ENCODE data around the gene DIAPH2. TPM values are rescaled to one million over a fixed set of nuclear protein-coding genes. Genes with fewer than 3 reads are reported as not detected.
"Not testable (repeated sequence)": the region's sequence is repeated elsewhere in the genome, so short reads cannot be mapped to it uniquely, and the experiment has no call there.

The DIAPH2 gene
- total RNA-seq, 2 donors from 2014 or later, result 21.5 to 51.8 TPM

DNA sequence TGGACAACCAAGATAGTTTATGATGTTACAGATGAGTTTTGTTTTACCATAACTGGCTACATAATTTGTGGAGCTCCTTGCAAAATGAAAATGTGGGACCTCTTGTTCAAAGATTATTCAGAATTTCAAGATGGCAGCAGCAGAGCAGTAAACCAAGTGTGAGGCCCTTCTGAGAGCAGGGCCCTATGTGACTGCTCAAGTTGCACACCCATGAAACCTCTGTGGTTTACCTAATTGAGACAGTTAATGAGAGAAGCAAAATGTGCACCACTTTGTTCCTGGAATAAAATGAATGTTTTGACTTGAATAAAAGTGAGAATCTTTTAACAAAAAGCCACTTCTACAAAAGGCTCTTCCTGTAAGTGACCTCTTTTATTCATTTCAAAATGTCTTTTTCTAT, 718.3 kb downstream of the DIAPH2 start:
- Histone ChIP-seq H3K4me1 (ENCODE audit: control insufficient read depth, insufficient read depth, low read length) (no peaks in the 10 kb centered on the region), H3K9me3 (ENCODE audit: control insufficient read depth, low read length) (no peaks in the 10 kb centered on the region), H3K27me3 (ENCODE audit: control insufficient read depth, insufficient read depth, low read length, poor library complexity, severe bottlenecking) (no peaks in the 10 kb centered on the region), H3K36me3 (ENCODE audit: control insufficient read depth, insufficient read depth, low read length) (no peaks in the 10 kb centered on the region), H3K4me3 (ENCODE audit: low read length) (no peak overlapping the region), H3K9ac (ENCODE audit: extremely low read depth, low read length, poor library complexity, severe bottlenecking) (no peak overlapping the region), H3K27ac (ENCODE audit: low read depth, low read length) (no peak overlapping the region)
- H3K36me3 Mint-ChIP-seq (ENCODE audit: low read depth), result no peaks in the 10 kb centered on the region
- H3K27me3 Mint-ChIP-seq (ENCODE audit: insufficient read depth), result no peaks in the 10 kb centered on the region
- peaks cover 7% of the 10 kb centered on the region for H3K4me1 Mint-ChIP-seq
- TF ChIP-seq, protein P1, sequence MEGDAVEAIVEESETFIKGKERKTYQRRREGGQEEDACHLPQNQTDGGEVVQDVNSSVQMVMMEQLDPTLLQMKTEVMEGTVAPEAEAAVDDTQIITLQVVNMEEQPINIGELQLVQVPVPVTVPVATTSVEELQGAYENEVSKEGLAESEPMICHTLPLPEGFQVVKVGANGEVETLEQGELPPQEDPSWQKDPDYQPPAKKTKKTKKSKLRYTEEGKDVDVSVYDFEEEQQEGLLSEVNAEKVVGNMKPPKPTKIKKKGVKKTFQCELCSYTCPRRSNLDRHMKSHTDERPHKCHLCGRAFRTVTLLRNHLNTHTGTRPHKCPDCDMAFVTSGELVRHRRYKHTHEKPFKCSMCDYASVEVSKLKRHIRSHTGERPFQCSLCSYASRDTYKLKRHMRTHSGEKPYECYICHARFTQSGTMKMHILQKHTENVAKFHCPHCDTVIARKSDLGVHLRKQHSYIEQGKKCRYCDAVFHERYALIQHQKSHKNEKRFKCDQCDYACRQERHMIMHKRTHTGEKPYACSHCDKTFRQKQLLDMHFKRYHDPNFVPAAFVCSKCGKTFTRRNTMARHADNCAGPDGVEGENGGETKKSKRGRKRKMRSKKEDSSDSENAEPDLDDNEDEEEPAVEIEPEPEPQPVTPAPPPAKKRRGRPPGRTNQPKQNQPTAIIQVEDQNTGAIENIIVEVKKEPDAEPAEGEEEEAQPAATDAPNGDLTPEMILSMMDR (conservative IDR thresholded peaks at IDR 0.05), result no peak
- no peak for DNase-seq
- H3K9me3 Mint-ChIP-seq, result no peaks in the 10 kb centered on the region
- no peak overlapping the region for H3K4me3 Mint-ChIP-seq
- H3K27ac Mint-ChIP-seq, result no peak overlapping the region

DNA sequence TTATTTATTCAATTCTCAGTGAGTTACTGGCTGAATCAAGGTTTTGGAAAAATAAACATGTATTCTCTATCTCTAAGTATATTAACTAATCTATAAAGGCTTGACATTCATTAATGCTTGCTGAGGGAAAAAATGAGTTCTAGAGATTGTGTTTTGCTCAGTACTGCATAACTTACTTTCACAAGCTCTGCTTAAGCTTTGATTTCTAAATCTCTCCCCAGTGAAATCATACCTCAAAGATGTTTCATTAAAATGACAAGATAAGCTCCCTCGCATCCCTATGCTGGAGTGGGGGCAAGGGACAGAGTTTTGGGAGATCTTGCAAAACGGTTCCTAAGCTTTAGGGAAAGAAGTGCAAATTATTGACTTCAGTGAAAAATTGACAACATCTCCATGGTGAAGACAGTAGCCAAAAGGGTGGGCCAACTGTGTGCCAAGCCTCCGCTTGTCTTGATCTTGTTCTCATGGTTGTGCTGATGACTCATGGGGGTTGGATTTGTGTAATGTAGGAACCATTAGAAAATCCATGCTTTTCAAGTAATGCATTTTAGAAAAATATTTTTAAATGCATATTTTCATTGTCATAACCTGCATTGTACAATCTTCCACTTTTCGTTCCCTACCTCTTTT, 720.5 kb downstream of the DIAPH2 start:
- Histone ChIP-seq H3K36me3 (ENCODE audit: control insufficient read depth, insufficient read depth, low read length) (no peaks in the 10 kb centered on the region), H3K4me3 (ENCODE audit: low read length) (no peak overlapping the region), H3K4me1 (ENCODE audit: control insufficient read depth, insufficient read depth, low read length) (no peaks in the 10 kb centered on the region), H3K27ac (ENCODE audit: low read depth, low read length) (no peak overlapping the region), H3K9ac (ENCODE audit: extremely low read depth, low read length, poor library complexity, severe bottlenecking) (no peak overlapping the region), H3K9me3 (ENCODE audit: control insufficient read depth, low read length) (peaks cover 12% of the 10 kb centered on the region), H3K27me3 (ENCODE audit: control insufficient read depth, insufficient read depth, low read length, poor library complexity, severe bottlenecking) (no peaks in the 10 kb centered on the region)
- peaks cover 17% of the 10 kb centered on the region for H3K36me3 Mint-ChIP-seq (ENCODE audit: low read depth)
- H3K27me3 Mint-ChIP-seq (ENCODE audit: insufficient read depth), result no peaks in the 10 kb centered on the region
- peaks cover 7% of the 10 kb centered on the region for H3K4me1 Mint-ChIP-seq
- H3K27ac Mint-ChIP-seq, result no peak overlapping the region
- DNase-seq, result no peak
- H3K4me3 Mint-ChIP-seq, result no peak overlapping the region
- TF ChIP-seq, protein P1 (conservative IDR thresholded peaks at IDR 0.05), result no peak
- 78 to 97% methylated on average over 2 to 3 of the region's 4 CpGs for WGBS, 2 experiments (ENCODE audit: insufficient coverage in 1 of 2, insufficient read length in 1 of 2)
- peaks cover 17% of the 10 kb centered on the region for H3K9me3 Mint-ChIP-seq

DNA sequence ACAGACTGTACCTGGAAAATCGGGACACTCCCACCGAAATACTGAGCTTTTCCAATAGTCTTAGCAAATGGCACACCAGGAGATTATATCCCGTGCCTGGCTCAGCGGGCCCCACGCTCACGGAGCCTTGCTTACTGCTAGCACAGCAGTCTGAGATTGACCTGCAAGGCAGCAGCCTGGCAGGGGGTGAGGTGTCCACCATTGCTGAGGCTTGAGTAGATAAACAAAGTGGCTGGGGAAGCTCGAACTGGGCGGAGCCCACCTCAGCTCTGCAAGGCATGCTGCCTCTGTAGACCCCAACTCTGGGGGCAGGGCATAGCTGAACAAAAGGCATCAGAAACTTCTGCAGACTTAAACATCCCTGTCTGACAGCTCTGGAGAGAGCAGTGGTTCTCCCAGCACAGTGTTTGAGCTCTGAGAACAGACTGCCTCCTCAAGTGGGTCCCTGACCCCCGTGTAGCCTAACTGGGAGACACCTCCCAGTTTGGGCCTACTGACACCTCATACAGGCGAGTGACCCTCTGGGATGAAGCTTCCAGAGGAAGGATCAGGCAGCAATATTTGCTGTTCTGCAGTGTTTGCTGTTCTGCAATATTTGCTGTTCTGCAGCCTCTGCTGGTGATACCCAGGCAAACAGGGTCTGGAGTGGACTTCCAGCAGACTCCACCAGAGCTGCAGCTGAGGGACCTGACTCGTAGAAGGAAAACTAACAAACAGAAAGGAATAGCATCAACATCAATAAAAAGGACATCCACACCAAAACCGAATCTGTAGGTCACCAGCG, 725.2 kb downstream of the DIAPH2 start:
- H3K4me1 Mint-ChIP-seq; H3K27me3 ChIP-seq (ENCODE audit: control insufficient read depth, insufficient read depth, low read length, poor library complexity, severe bottlenecking); DNase-seq; H3K36me3 ChIP-seq (ENCODE audit: control insufficient read depth, insufficient read depth, low read length); H3K4me3 ChIP-seq (ENCODE audit: low read length); H3K4me1 ChIP-seq (ENCODE audit: control insufficient read depth, insufficient read depth, low read length); H3K27ac Mint-ChIP-seq; H3K27me3 Mint-ChIP-seq (ENCODE audit: insufficient read depth); H3K9ac ChIP-seq (ENCODE audit: extremely low read depth, low read length, poor library complexity, severe bottlenecking); H3K4me3 Mint-ChIP-seq; H3K27ac ChIP-seq (ENCODE audit: low read depth, low read length): not testable (repeated sequence)
- H3K9me3 Mint-ChIP-seq, result peaks cover 45% of the 10 kb centered on the region
- H3K9me3 ChIP-seq (ENCODE audit: control insufficient read depth, low read length), result peaks cover 12% of the 10 kb centered on the region
- 95% methylated on average over 13 of the region's 13 CpGs; no CpG with 5 or more reads in 1 of the 2 experiments for WGBS, 2 experiments (ENCODE audit: insufficient coverage in 1 of 2, insufficient read length in 1 of 2)
- peaks cover 37% of the 10 kb centered on the region for H3K36me3 Mint-ChIP-seq (ENCODE audit: low read depth)
